ENCODE results near the gene HSPA5. TPM values are rescaled to one million over a fixed set of nuclear protein-coding genes. Genes with fewer than 3 reads are reported as not detected.
"Not testable (repeated sequence)": the region's sequence is repeated elsewhere in the genome, so short reads cannot be mapped to it uniquely, and the experiment has no call there.

The HSPA5 gene
- total and polyA plus RNA-seq, 2 experiments from 2014 or later, result 69.2 to 882 TPM

- no peaks in the 10 kb centered on the region for H3K27me3 ChIP-seq
- H3K27ac ChIP-seq, result peak overlapping the region; percentile 98
- H3K36me3 ChIP-seq, result peaks cover 37% of the 10 kb centered on the region
- peak overlapping the region; percentile 69 for H3K4me3 ChIP-seq
- peaks cover 38% of the 10 kb centered on the region for H3K4me1 ChIP-seq (ENCODE audit: low read depth)
- no peaks in the 10 kb centered on the region for H3K9me3 ChIP-seq (ENCODE audit: low read depth)
- TF ChIP-seq CTCF (IDR thresholded peaks at IDR 0.05; ENCODE audit: low read depth, low read length), result no peak
- DNase-seq (ENCODE audit: low read depth in 1 of 2, low spot score in 1 of 2), result peak; percentile 49 to 50
Measured at GRCh38 chr9:125240649-125240999, 519 bp downstream of the HSPA5 start.

GRCh38 chr9:125239631-125240597 lies 1.2 kb downstream of the HSPA5 start:
- DNase-seq (ENCODE audit: low read depth in 1 of 2, low spot score in 1 of 2), result no peak
- TF ChIP-seq CTCF (IDR thresholded peaks at IDR 0.05; ENCODE audit: low read depth, low read length), result no peak
- no peaks in the 10 kb centered on the region for H3K9me3 ChIP-seq (ENCODE audit: low read depth)
- peaks cover 40% of the 10 kb centered on the region for H3K4me1 ChIP-seq (ENCODE audit: low read depth)
- H3K36me3 ChIP-seq, result peaks cover 40% of the 10 kb centered on the region
- H3K4me3 ChIP-seq, result peak overlapping the region; percentile 69
- no peaks in the 10 kb centered on the region for H3K27me3 ChIP-seq
- H3K27ac ChIP-seq, result peak overlapping the region; percentile 98

GRCh38 chr9:125238915-125239446 lies 2.2 kb downstream of the HSPA5 start:
- no peaks in the 10 kb centered on the region for H3K27me3 ChIP-seq
- H3K36me3 ChIP-seq, result peaks cover 40% of the 10 kb centered on the region
- no peak for TF ChIP-seq CTCF (IDR thresholded peaks at IDR 0.05; ENCODE audit: low read depth, low read length)
- no peak overlapping the region for H3K27ac ChIP-seq
- peaks cover 40% of the 10 kb centered on the region for H3K4me1 ChIP-seq (ENCODE audit: low read depth)
- no peak for DNase-seq (ENCODE audit: low read depth in 1 of 2, low spot score in 1 of 2)
- H3K4me3 ChIP-seq, result peak overlapping the region; percentile 69
- no peaks in the 10 kb centered on the region for H3K9me3 ChIP-seq (ENCODE audit: low read depth)

- no peaks in the 10 kb centered on the region for H3K9me3 ChIP-seq (ENCODE audit: low read depth)
- H3K27ac ChIP-seq, result peak overlapping the region; percentile 11
- DNase-seq (ENCODE audit: low read depth in 1 of 2, low spot score in 1 of 2), result no peak
- peaks cover 40% of the 10 kb centered on the region for H3K36me3 ChIP-seq
- no peak for TF ChIP-seq CTCF (IDR thresholded peaks at IDR 0.05; ENCODE audit: low read depth, low read length)
- H3K27me3 ChIP-seq, result no peaks in the 10 kb centered on the region
- H3K4me1 ChIP-seq (ENCODE audit: low read depth), result peaks cover 40% of the 10 kb centered on the region
- H3K4me3 ChIP-seq, result peak overlapping the region; percentile 69
Measured at GRCh38 chr9:125238127-125238914, 2.8 kb downstream of the HSPA5 start.

GRCh38 chr9:125236520-125237159 lies 4.5 kb downstream of the HSPA5 start:
- not testable (repeated sequence) for H3K27me3 ChIP-seq; DNase-seq (ENCODE audit: low read depth in 1 of 2, low spot score in 1 of 2); H3K9me3 ChIP-seq (ENCODE audit: low read depth)
- Histone ChIP-seq H3K4me1 (ENCODE audit: low read depth) (peaks cover 40% of the 10 kb centered on the region), H3K4me3 (peak overlapping the region; percentile 16), H3K27ac (peak overlapping the region; percentile 34), H3K36me3 (peaks cover 40% of the 10 kb centered on the region)

All from cardiac muscle cell (in vitro differentiated cells and primary cell).